ENCODE data around the gene CCDC24. TPM values are rescaled to one million over a fixed set of nuclear protein-coding genes. Genes with fewer than 3 reads are reported as not detected.

Gene CCDC24
- total RNA-seq, 2 donors from 2014 or later = 14.3 to 23.7 TPM

GRCh38 chr1:44021581-44022321 lies 30.4 kb downstream of the CCDC24 start:
- intact Hi-C loops (cut with DNase I) = no loop called here
- TF ChIP-seq POLR2AphosphoS5 (IDR thresholded peaks at IDR 0.05) = no peak
- TF ChIP-seq CTCF (IDR thresholded peaks at IDR 0.05) = no peak
- TF ChIP-seq POLR2A (IDR thresholded peaks at IDR 0.05) = no peak
- no peaks in the 10 kb centered on the region for H3K4me1 ChIP-seq (replicated peaks)
- no peaks in the 10 kb centered on the region for H3K36me3 ChIP-seq
- no peak overlapping the region for H3K4me3 ChIP-seq
- no peaks in the 10 kb centered on the region for H3K27me3 ChIP-seq (replicated peaks; ENCODE audit: insufficient read depth)
- 91% methylated on average over 10 of the region's 10 CpGs for WGBS
- H3K9me3 ChIP-seq = no peaks in the 10 kb centered on the region
- no peak for DNase-seq (ENCODE audit: low spot score)
- H3K27ac ChIP-seq = no peak overlapping the region

DNA sequence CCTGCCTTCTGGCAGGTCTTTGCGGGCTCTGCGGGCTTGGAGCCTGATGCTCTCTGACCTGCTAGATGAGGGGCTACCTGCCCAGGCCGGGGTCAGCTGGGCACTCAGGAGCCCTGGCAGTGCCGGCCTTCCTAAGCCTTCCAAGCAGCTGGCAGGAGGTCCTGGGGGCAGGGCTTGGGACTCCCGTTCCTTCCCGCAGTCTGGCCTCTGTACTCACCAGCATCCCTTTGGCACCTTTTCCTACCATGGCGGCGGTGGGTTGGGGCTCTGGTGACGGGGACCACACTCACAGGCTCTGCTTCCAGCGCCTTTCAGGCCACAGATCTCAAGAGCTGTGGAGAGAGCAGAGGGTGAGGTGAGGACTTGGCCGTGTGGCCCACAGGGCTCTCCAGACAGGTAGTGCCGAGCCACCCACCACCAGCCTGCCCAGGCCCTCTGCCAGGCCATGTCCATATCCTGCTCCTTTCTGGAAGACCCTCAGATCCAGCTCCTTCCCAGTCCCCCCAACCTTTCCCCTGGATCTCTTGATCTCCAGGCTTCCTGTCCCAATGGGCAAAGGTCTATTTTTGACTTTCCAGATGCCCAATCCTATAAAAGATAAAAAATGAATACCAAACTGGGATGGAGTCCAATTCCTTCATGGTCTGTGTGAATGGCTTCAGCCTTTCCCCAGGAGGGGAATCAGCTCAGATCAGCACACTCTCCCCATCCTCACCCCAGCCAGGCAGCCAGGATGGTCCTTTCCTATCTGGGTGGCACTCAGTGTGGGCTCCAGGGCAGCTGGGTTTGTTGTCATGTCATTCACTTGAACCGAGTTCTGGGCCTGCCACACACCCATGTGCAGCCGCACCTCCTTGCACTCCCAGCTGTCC lies 32.9 kb downstream of the CCDC24 start:
- H3K36me3 ChIP-seq = no peaks in the 10 kb centered on the region
- 91% methylated on average over 14 of the region's 14 CpGs for WGBS
- no peak for TF ChIP-seq POLR2A (IDR thresholded peaks at IDR 0.05)
- no peak for TF ChIP-seq POLR2AphosphoS5 (IDR thresholded peaks at IDR 0.05)
- TF ChIP-seq CTCF (IDR thresholded peaks at IDR 0.05) = no peak
- intact Hi-C loops (cut with DNase I) = no loop called here
- no peak overlapping the region for H3K27ac ChIP-seq
- no peaks in the 10 kb centered on the region for H3K27me3 ChIP-seq (replicated peaks; ENCODE audit: insufficient read depth)
- H3K4me3 ChIP-seq = no peak overlapping the region
- no peaks in the 10 kb centered on the region for H3K9me3 ChIP-seq
- no peaks in the 10 kb centered on the region for H3K4me1 ChIP-seq (replicated peaks)
- DNase-seq (ENCODE audit: low spot score) = no peak

- Histone ChIP-seq H3K4me3 (no peak overlapping the region), H3K4me1 (replicated peaks) (no peaks in the 10 kb centered on the region), H3K9me3 (no peaks in the 10 kb centered on the region), H3K36me3 (no peaks in the 10 kb centered on the region), H3K27me3 (replicated peaks; ENCODE audit: insufficient read depth) (no peaks in the 10 kb centered on the region), H3K27ac (no peak overlapping the region)
- 86% methylated on average over 13 of the region's 13 CpGs for WGBS
- TF ChIP-seq POLR2AphosphoS5 (IDR thresholded peaks at IDR 0.05) (no peak), CTCF (IDR thresholded peaks at IDR 0.05) (no peak), POLR2A (IDR thresholded peaks at IDR 0.05) (no peak)
- intact Hi-C loops (cut with DNase I) = no loop called here
- DNase-seq (ENCODE audit: low spot score) = no peak
These were observed 33.6 kb downstream of the CCDC24 start for GRCh38 chr1:44024903-44025525.

GRCh38 chr1:44025816-44026215 lies 34.4 kb downstream of the CCDC24 start:
- intact Hi-C loops (cut with DNase I) = no loop called here
- Histone ChIP-seq H3K9me3 (no peaks in the 10 kb centered on the region), H3K4me3 (no peak overlapping the region), H3K27ac (no peak overlapping the region), H3K4me1 (replicated peaks) (no peaks in the 10 kb centered on the region), H3K36me3 (no peaks in the 10 kb centered on the region), H3K27me3 (replicated peaks; ENCODE audit: insufficient read depth) (no peaks in the 10 kb centered on the region)
- 66% methylated on average over 3 of the region's 3 CpGs for WGBS
- no peak for DNase-seq (ENCODE audit: low spot score)
- TF ChIP-seq POLR2A (IDR thresholded peaks at IDR 0.05) (no peak), CTCF (IDR thresholded peaks at IDR 0.05) (no peak), POLR2AphosphoS5 (IDR thresholded peaks at IDR 0.05) (no peak)
